DMS114 treated with DMSO at 0.1 percent for 48 hours (cell line): Measurements from ENCODE around the gene ATP8B4.

ENCODE experiments used
- DNase-seq: peaks from one replicate; lab custom pipeline; 2025; ENCODE audit not compliant: unreplicated experiment; lab: John Stamatoyannopoulos, UW

ATP8B4 gene

GRCh38 chr15:49827311-49827710, 291.7 kb downstream of the ATP8B4 start:
- no peak for DNase-seq

- DNase-seq = no peak
These were observed 292.3 kb downstream of the ATP8B4 start for GRCh38 chr15:49826640-49827234.

- DNase-seq = no peak
These were observed 294.3 kb downstream of the ATP8B4 start for GRCh38 chr15:49824775-49825099.

- DNase-seq = no peak
These were observed 294.9 kb downstream of the ATP8B4 start for GRCh38 chr15:49823987-49824774.

GRCh38 chr15:49817100-49817499, 301.9 kb downstream of the ATP8B4 start:
- DNase-seq = no peak

GRCh38 chr15:49815950-49816349, 303.1 kb downstream of the ATP8B4 start:
- no peak for DNase-seq

- DNase-seq = no peak
These were observed 303.5 kb downstream of the ATP8B4 start for GRCh38 chr15:49815526-49815925.

- no peak for DNase-seq
These were observed 304.3 kb downstream of the ATP8B4 start for GRCh38 chr15:49814709-49815108.

- no peak for DNase-seq
These were observed 305.4 kb downstream of the ATP8B4 start for GRCh38 chr15:49813625-49814024.

GRCh38 chr15:49810720-49811119, 308.3 kb downstream of the ATP8B4 start:
- no peak for DNase-seq

GRCh38 chr15:49809894-49810609, 309.0 kb downstream of the ATP8B4 start:
- no peak for DNase-seq

- no peak for DNase-seq
These were observed 310.7 kb downstream of the ATP8B4 start for GRCh38 chr15:49808341-49808740.
